GM18909 (cell line): Measurements from ENCODE around the gene DOC2A.
"Not testable (repeated sequence)": the region's sequence is repeated elsewhere in the genome, so short reads cannot be mapped to it uniquely, and the experiment has no call there.

ENCODE experiments used
- ATAC-seq: cut with Tn5 transposase; IDR thresholded peaks from one replicate; pipeline ENCODE4 v1.9.1; 2021; ENCODE audit warnings: mild to moderate bottlenecking; ENCODE audit not compliant: unreplicated experiment, poor library complexity

Gene DOC2A

GRCh38 chr16:30010844-30011713, at the start of gene DOC2A:
Gene DOC2A (minus strand): TSS chr16:30011027. CDS start chr16:30010222, 805 bp downstream.
- ATAC-seq = no peak

DNA sequence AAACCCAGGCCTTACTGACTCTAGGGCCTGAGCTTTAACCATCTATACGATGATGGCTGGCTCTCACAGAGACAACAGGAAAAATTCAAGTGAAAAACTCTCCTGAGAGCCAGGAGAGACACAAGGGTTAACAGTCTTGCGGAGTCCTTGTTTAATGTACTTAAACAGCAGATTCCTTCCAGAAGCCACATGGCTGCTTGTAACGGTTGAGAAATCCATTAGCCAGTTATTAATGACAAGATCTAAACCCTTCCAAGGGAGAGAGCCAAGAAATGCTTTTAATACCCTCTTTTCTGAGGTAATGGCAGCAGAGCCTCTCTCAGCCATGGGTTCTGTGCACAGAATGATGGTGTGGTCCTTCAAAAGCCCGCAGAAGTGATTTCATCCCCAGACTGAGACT, 49.5 kb upstream of the DOC2A start:
- no peak for ATAC-seq

DNA sequence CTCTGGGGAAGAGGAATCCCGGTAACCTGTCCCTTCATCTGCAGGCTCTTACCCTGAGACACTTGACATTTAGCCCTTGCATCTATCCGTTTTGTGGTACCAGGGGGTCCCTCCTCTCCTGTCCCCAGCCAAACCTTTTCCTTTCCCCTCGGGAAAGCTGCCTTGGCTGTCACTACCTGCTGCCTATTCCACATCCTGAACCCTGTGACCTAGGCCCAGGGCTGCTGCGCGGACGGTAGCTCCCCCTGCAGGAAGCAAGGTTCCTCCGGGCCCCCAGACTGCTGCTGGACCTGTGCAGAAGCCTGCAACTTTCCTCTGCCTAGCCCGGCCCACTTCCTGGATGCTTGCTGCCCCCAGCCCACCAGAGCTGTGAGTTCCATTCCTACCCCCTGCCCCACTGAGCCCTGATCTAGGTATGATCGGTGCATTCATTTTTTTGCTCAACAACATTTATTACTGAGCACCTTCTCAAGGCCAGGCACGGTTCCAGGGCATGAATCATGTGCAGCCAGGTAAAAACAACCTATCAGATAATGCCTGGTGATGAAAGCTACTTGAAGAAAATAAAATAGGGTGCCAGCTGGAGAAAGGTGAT, 44.2 kb upstream of the DOC2A start:
- no peak for ATAC-seq

DNA sequence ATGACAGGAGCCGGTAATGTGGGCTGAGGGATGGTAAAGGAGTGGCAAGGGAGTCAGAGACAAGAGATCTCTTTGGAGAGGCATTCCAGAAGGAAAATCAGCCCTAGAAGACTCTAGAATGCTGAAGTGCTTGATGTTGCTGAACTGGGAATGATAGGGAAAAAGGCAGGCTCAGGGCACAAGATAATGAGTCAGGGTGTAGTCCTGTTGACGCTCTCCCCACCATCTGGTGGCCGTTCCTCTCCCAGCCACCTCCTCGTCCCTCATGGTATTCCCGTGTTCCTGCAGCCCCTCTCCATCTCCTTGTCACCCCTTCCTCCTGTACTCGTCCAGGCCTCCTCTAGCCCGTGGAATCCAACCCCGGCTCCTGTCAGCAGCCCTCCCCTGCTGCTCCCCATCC, 43.6 kb upstream of the DOC2A start:
- ATAC-seq = no peak

- ATAC-seq = peak; percentile 6
These were observed 42.7 kb upstream of the DOC2A start for GRCh38 chr16:30053376-30054015.

DNA sequence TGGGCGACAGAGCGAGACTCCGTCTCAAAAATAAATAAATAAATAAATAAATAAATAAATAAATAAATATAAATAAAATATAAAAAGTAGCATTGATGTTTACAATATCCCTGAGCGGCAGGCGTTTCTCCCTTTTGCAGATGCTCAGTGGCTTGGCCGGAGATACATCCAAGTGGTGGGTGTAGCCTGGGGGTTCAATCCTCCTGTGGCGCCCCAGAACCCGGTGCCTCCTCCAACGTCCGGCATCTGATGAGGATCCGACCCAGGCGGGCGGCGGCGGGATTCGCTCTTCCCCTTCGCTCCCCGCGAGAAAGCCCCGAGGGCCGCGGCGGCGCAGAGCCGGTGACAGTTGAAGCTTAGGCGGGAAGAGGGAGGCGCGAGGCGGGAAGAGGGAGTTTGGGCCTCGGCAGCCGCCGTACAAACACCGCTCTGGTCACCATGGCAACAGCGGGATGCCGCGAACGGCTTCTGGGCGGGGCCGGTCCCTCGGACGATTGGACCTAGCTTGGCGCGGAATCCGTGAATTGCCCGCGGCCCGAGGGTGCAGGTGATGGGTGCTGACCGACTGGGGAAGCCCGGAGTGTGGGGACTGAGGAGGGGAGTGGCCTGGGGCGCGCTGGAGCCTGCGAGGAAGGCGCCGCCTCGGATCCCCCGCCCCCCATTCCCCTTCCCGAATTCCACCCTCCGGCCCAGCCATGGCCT, 42.0 kb upstream of the DOC2A start:
- peak; percentile 66 for ATAC-seq

- no peak for ATAC-seq
These were observed 40.7 kb upstream of the DOC2A start for GRCh38 chr16:30051518-30051917.

GRCh38 chr16:30049871-30050270, 39.0 kb upstream of the DOC2A start:
- ATAC-seq = no peak

DNA sequence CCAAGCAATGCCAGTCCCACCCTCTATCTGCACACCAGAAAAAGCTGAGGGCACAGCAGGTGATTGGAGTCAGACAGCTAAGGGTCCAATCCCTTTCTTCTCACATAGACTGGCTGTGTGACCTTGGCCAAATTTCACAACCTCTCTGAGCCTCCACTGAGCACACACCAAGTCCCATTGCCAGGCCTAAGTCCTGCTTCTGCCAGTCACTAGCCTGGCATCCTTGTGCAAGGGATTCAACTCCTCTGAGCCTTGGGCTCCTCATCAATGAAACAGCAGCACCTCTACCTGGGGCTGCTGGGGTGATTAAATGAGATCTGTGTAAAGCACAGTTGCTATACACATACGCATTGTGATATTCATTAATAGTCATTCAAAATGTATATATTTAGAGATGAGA, 35.8 kb upstream of the DOC2A start:
- no peak for ATAC-seq

DNA sequence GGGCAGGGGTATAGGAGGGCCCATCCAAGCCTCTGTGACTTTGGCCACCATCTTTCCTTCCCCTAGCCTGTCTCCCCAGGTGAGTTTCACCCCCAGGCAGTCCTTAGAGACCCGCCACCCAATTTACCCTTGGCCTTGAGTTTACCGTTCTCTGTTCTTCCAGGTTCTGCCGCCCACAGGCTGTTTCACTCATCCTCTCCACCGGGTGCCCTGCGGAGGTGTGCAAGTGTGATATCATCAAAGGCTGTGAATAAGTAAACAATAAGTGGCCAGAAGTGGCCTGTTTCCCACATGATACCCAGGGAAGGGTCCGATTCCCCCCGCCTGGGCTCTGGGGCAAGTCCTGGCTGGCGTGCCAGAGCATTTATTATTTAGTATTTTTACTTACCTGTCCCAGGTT, 35.4 kb upstream of the DOC2A start:
- no peak for ATAC-seq

- no peak for ATAC-seq
These were observed 31.0 kb upstream of the DOC2A start for GRCh38 chr16:30041841-30042240.

- ATAC-seq = not testable (repeated sequence)
These were observed 29.9 kb upstream of the DOC2A start for GRCh38 chr16:30040690-30041089.

DNA sequence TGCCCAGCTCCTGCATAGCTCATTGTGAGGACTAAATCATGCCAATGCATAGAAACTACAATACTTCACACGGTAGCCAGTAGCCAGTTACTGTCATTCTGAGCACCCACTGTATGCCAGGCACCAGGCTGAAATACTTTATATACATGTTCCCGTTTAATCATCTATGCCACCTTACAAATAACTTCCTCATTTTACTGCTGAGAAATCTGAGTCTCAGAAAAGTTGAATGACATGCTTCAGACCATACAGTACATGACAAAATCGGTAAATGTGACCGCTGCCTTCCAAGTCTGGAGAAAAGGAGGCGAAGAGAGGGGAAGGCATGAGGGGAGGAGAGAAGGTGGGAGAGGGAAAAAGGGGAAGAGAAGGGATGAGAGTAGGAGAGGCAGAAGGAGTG, 29.4 kb upstream of the DOC2A start:
- ATAC-seq = no peak

DNA sequence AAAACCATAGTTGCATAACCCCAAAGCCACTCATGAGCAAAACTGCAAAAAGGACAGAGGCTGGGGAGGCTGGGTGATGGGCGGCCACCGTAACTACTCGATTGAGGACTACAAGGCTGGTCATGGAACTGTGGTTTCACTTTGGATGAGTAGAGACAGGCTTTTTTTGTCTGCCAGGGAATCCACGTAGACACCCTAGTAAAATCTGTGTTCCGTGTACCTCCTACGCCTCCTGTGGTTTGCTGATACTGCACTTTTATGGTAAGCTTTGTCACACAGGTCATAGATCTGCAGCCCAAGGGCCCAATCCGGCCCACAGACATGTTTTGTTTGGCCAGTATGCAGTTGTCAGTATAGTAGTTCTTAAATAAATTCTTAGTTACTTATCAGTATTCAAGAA, 22.4 kb upstream of the DOC2A start:
- ATAC-seq = no peak

- ATAC-seq = no peak
These were observed 21.4 kb upstream of the DOC2A start for GRCh38 chr16:30032083-30032819.

DNA sequence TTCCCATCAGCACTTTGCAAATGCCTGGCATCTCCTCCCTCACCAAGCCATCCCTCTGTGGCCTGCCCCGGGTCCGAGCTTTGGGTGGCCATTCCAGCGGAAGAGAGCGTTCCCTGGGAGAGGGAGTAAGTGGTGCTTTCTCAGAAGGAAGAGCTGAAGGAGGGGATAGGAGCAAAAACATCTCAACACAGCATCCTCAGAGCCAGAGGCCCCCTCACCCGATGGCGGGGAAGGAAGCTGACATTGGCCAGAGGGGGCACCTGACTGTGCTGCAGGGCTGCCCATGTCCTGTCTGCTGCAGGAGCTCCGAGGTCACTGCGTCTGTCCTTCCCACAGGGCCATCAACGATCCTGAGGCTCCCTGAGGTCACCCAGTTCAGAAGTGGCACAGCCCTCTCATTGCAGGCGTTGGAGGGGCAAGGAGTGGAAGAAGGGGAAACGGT, 20.7 kb upstream of the DOC2A start:
- no peak for ATAC-seq

GRCh38 chr16:30030841-30031413, 20.1 kb upstream of the DOC2A start, which contains the start of gene TLCD3B:
Gene TLCD3B (minus strand): TSS chr16:30031271. CDS start chr16:30030527, 744 bp downstream.
- no peak for ATAC-seq

- no peak for ATAC-seq
These were observed 19.3 kb upstream of the DOC2A start for GRCh38 chr16:30030011-30030685.

DNA sequence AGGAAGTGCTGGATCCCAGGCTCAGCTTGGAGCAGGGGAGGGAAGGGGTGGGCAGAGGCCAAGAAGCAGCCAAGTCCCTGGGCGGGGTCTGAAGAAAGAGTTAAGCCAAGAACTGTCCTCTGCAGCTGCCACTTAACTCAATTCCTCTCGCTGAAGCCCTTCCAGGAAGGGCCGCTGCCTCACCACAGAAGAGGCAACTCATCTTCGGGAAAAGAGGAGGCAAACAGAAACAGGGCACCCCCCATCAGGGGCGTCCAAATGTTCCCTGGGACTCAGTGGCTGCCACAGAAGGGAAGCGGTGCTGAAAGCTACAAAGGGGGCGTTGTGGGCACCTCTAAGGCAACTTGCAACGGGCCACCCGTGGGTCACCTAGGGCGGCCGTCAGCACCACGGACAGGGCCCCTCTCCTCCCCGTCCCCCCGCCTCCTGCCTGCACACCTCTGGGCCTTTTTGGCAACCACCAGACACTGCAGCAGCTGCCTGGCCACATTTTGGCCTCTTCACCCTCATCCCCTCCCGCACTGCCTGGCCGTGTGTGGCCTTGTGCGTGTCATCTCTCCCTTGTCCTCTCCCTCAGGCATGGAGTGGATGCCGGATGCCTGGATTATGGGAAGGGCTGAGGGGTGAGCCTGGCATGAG, 17.7 kb upstream of the DOC2A start:
- no peak for ATAC-seq
